Fibroblast of mammary gland (primary cell): ENCODE measurements around the gene SPOP.

Source experiments
- DNase-seq: peaks from one replicate; pipeline ENCODE4 v3.0.0-alpha.2; 2010; ENCODE audit warnings: low read depth
- H3K4me3 ChIP-seq: 2 replicates; pipeline ENCODE4 v1.5.1; 2011; ENCODE audit warnings: low read depth, mild to moderate bottlenecking, low read length, moderate library complexity; ENCODE audit not compliant: control insufficient read depth
- CTCF ChIP-seq: conservative IDR thresholded peaks from 2 replicates; pipeline ENCODE4 v1.5.1; 2011; ENCODE audit warnings: low read depth, low read length, inconsistent platforms; ENCODE audit not compliant: control insufficient read depth, insufficient read depth

The SPOP gene

GRCh38 chr17:49564638-49565037 lies 113.3 kb downstream of the SPOP start:
- no peak overlapping the region for H3K4me3 ChIP-seq
- TF ChIP-seq CTCF, result no peak
- no peak for DNase-seq

GRCh38 chr17:49557312-49558024 lies 120.4 kb downstream of the SPOP start:
- no peak overlapping the region for H3K4me3 ChIP-seq
- TF ChIP-seq CTCF, result peak; percentile 70
- DNase-seq, result peak; percentile 57

DNA sequence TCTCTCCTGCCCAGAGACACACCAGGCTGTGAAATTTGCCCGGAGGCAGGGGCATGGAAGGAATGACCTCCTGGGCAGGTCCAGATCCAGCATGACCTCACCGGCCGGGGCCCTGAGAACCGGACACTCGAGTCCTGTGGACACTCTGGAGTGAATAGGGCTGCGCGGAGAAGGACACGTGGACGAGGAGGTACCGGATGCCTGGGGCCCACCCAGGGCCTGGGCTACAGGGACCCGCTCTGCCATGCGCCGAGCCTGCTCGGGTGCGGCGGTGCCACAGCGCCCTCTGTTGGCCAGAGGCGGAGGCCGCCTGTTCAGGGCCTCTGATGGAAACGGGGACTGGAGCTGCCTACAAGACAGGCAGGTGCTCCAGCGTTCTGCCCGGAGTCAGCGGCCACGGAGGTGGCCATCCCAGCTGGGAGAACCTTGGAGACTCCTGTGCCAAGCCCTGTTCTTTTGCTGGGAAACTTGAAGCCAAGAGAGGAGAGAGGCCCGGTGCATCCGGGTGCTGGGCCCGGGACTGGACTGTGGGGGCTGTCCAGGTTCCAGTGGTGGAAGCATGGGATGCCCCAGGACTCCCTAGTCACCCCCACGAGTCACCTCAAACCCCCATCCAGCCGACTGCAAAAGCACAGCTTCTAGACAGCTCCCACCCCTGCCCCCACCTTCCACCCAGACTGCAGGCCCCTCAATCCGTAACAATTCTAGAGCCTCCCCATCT lies 121.5 kb downstream of the SPOP start:
- peak; percentile 57 for DNase-seq
- no peak overlapping the region for H3K4me3 ChIP-seq
- peak; percentile 87 for TF ChIP-seq CTCF

DNA sequence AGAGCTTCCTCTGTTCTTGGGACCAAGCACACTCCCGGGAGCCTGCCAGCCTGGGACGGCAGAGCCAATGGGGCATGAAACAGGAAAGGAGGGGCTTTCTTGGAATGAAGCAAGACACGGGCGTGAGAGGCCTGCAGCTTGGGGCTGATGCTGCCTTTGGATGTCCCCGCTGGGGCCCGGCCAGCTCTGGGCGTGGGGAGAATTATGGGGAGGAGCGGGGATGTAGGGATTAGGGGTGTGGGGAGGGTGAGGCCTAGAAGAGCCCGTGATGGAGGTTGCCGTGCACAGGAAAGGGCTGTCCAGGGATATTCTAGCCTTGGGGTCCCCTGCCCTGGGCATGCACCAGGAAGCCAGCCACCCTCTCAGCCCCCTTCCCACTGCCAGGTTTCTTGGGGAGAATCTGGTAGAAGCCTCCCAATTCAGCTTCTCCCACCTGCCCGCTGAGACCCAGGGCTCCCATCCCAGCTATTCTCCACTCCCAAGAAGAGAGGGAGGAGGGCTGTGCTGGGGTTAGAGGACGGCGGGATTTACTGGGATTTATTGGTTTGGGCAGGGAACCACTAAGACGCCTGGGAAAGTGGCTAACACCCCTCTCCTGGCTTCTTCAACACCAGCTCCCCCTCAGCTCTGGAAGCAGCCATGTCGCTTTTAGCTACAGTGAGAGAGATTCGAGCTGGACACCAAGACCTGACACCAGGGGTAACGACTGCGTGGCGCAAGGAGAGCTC lies 122.2 kb downstream of the SPOP start:
- TF ChIP-seq CTCF, result no peak
- no peak overlapping the region for H3K4me3 ChIP-seq
- DNase-seq, result no peak

DNA sequence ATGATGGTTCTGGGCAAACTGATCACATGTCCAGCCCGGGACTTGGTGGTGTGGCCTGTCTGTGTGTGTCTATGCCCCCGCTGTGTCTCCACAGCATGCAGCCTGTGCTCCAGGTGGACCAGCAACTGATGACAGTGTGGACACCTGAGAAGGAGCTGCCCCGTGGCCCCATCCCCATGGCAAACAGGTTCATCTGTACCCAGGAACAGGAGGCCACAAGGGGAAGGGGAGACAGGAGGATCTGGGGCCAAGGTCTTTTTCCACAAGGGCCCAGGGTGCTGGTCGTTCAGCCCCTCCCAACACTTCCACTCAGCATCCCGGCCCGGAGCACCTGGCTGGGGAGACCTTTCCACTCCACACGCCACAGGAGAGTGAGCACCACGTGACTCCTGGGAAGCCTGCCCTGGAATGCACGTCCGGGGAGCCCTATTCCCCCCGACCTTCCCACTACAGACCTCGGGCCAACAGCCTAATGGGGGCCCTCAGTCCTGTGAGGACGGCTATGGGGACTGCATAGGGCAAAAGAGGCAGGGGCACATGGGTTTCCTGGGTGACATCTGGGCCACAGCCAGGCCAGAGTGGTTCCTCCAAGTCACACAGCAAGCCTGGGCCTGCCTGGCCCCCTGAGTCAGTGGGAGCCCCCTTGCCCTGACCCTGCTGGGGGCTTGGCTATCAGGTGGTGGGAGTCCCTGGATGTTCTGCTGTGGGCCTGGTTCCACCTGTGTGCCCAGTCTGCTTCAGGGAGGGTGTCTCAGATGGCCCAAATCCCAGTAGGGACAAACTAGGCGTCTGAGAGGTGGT lies 123.0 kb downstream of the SPOP start:
- no peak overlapping the region for H3K4me3 ChIP-seq
- no peak for DNase-seq
- TF ChIP-seq CTCF, result no peak

DNA sequence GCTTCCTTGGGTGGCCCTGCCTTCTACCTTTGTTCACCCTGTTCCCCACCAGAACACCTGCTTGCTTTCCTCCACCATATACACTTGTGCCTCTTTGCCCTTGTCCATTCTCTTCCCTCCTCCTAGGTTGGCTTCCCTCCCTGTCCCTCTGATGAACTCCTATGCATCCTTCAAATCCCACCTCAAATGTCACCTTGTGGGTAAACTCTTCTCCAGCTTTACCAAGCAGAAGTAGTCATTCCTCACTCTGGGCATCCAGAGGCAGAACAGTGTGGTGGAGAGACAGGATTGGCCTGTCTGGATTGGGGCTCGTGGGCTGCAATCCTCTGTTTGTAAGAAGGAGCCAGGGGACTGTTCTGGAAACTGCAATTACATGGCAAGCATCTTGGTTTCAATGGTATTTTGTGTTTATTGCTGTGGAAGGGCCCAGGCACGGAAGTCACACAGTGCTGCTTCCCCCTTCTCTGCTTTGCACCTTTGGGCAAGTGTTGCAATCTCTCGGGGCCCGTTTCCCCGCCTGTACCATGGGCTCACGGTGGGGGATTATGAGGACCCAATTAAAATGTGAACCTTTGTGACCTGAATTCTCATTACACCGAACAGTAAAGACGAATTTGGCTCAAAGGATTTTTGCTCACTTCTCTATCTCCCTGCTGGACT lies 124.1 kb downstream of the SPOP start:
- TF ChIP-seq CTCF, result no peak
- no peak overlapping the region for H3K4me3 ChIP-seq
- DNase-seq, result no peak
